ENCODE data around the gene RAB40C. TPM values are rescaled to one million over a fixed set of nuclear protein-coding genes. Genes with fewer than 3 reads are reported as not detected.

The RAB40C gene
- total RNA-seq, 1 donor from 2014 or later: 5.7 TPM

- H3K36me3 ChIP-seq (ENCODE audit: control insufficient read depth in 3 of 3, insufficient read depth in 3 of 3, low read length in 3 of 3): peaks cover 0 to 4% (median 0%) of the 10 kb centered on the region in 3 donors
- peak overlapping the region; percentile 92 to 99 (median 97) for H3K9ac ChIP-seq (ENCODE audit: low read depth in 1 of 3, low read length in 3 of 3)
- peak overlapping the region; percentile 94 for H3K27ac ChIP-seq (ENCODE audit: low read depth, low read length)
- H3K4me3 ChIP-seq (ENCODE audit: low read length in 3 of 3): peak overlapping the region; percentile 87 to 95 (median 91)
- peaks cover 0 to 4% (median 0%) of the 10 kb centered on the region in 3 donors for H3K27me3 ChIP-seq (ENCODE audit: control insufficient read depth in 3 of 3, insufficient read depth in 3 of 3, low read length in 3 of 3)
- H3K9me3 ChIP-seq (ENCODE audit: control insufficient read depth in 3 of 3, low read length in 3 of 3): no peaks in the 10 kb centered on the region
- H3K4me1 ChIP-seq (ENCODE audit: control insufficient read depth in 3 of 3, insufficient read depth in 3 of 3, low read length in 3 of 3): peaks cover 76 to 86% (median 77%) of the 10 kb centered on the region in 3 donors
Measured at GRCh38 chr16:590188-590814, 435 bp downstream of the RAB40C start.

- no peaks in the 10 kb centered on the region for H3K9me3 ChIP-seq (ENCODE audit: control insufficient read depth in 3 of 3, low read length in 3 of 3)
- H3K9ac ChIP-seq (ENCODE audit: low read depth in 1 of 3, low read length in 3 of 3): peak overlapping the region; percentile 92 to 99 (median 97)
- H3K4me3 ChIP-seq (ENCODE audit: low read length in 3 of 3): peak overlapping the region; percentile 87 to 95 (median 91)
- no peaks in the 10 kb centered on the region for H3K27me3 ChIP-seq (ENCODE audit: control insufficient read depth in 3 of 3, insufficient read depth in 3 of 3, low read length in 3 of 3)
- H3K36me3 ChIP-seq (ENCODE audit: control insufficient read depth in 3 of 3, insufficient read depth in 3 of 3, low read length in 3 of 3): peaks cover 0 to 4% (median 0%) of the 10 kb centered on the region in 3 donors
- H3K27ac ChIP-seq (ENCODE audit: low read depth, low read length): peak overlapping the region; percentile 94
- H3K4me1 ChIP-seq (ENCODE audit: control insufficient read depth in 3 of 3, insufficient read depth in 3 of 3, low read length in 3 of 3): peaks cover 74 to 86% (median 74%) of the 10 kb centered on the region in 3 donors
Measured at GRCh38 chr16:590815-591200, 942 bp downstream of the RAB40C start.

GRCh38 chr16:591231-591630, 1.4 kb downstream of the RAB40C start:
- H3K9ac ChIP-seq (ENCODE audit: low read depth in 1 of 3, low read length in 3 of 3): peak overlapping the region; percentile 92 to 99 (median 97)
- no peaks in the 10 kb centered on the region for H3K9me3 ChIP-seq (ENCODE audit: control insufficient read depth in 3 of 3, low read length in 3 of 3)
- no peaks in the 10 kb centered on the region for H3K27me3 ChIP-seq (ENCODE audit: control insufficient read depth in 3 of 3, insufficient read depth in 3 of 3, low read length in 3 of 3)
- peaks cover 74 to 86% (median 74%) of the 10 kb centered on the region in 3 donors for H3K4me1 ChIP-seq (ENCODE audit: control insufficient read depth in 3 of 3, insufficient read depth in 3 of 3, low read length in 3 of 3)
- H3K27ac ChIP-seq (ENCODE audit: low read depth, low read length): peak overlapping the region; percentile 94
- peaks cover 0 to 4% (median 0%) of the 10 kb centered on the region in 3 donors for H3K36me3 ChIP-seq (ENCODE audit: control insufficient read depth in 3 of 3, insufficient read depth in 3 of 3, low read length in 3 of 3)
- peak overlapping the region; percentile 87 to 95 (median 91) for H3K4me3 ChIP-seq (ENCODE audit: low read length in 3 of 3)

DNA sequence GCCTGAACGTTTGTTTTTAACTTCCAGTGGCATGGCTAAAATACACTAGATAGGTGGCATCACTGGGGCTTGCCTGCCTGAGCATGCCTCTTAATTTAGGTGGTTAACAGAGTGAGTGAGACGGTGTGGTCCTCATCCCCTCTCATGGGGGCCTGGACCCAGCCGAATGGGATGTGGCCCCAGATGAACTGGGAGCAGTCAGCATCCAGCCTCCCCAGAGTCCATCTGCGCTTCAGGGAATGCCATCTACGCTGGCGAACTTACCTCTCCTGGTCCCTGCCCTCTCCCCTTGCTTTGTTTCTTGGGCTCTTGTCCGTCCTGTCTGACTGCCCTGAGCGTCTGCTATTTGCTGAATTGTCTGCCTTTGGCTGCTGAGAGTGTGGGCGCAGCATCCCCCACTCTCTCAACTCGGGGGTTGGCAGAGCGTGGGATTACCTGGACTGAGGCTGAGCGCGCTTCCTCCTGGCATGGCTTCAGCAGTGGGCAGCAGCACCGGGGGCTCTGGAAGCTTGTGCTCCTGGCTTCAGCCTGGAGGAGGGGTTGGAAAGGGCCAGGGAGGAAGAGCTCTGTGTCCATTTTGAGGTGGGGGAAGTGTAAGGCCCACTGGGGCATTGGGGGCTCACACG, 2.1 kb downstream of the RAB40C start:
- no peaks in the 10 kb centered on the region for H3K27me3 ChIP-seq (ENCODE audit: control insufficient read depth in 3 of 3, insufficient read depth in 3 of 3, low read length in 3 of 3)
- H3K9ac ChIP-seq (ENCODE audit: low read depth in 1 of 3, low read length in 3 of 3): peak overlapping the region; percentile 74 to 97 (median 74)
- H3K4me1 ChIP-seq (ENCODE audit: control insufficient read depth in 3 of 3, insufficient read depth in 3 of 3, low read length in 3 of 3): peaks cover 68 to 84% (median 71%) of the 10 kb centered on the region in 3 donors
- peak overlapping the region; percentile 94 for H3K27ac ChIP-seq (ENCODE audit: low read depth, low read length)
- peak overlapping the region in 2 of 3 donors; percentile 49 to 65 for H3K4me3 ChIP-seq (ENCODE audit: low read length in 3 of 3)
- H3K9me3 ChIP-seq (ENCODE audit: control insufficient read depth in 3 of 3, low read length in 3 of 3): no peaks in the 10 kb centered on the region
- H3K36me3 ChIP-seq (ENCODE audit: control insufficient read depth in 3 of 3, insufficient read depth in 3 of 3, low read length in 3 of 3): peaks cover 4 to 5% (median 4%) of the 10 kb centered on the region in 3 donors

DNA sequence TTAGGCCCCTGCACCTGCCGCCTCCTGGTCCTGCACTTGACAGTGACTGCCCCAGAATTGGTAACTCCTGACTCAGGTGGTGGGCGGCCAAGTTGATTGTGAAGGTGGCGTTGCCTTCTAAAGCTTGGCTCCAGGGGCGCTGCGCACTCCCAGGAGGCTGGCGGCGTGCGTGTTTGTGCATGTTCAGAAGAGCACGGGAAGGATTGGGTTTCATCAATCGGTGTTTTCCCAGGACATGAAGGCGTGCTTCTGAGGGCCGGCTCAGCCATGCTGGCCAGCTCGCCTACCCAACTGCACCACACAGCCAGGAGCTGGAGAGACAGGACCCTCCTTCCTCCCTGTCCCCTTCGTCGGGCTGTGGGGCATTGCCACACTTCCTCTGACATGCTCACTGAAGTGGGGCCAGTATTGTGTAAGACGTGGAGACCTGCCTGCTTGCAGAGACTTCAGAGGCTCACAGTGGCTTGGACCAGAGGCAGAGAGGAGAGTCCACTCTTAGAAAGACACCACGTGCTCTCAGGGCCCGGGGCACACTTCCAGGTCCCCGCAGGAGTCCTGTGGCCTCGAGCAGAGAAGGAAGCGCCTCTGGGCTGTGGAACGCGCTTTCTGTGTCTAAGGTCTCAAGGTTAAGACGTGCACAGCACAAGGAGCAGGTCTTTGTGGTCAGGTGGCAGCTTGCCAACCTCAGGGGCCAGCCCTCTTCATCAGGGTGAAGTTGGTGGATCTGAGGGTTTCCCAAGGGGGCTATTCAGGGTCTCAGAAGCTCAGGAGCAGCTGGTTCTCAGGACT, 2.8 kb downstream of the RAB40C start:
- peak overlapping the region; percentile 74 to 97 (median 74) for H3K9ac ChIP-seq (ENCODE audit: low read depth in 1 of 3, low read length in 3 of 3)
- peaks cover 61 to 77% (median 65%) of the 10 kb centered on the region in 3 donors for H3K4me1 ChIP-seq (ENCODE audit: control insufficient read depth in 3 of 3, insufficient read depth in 3 of 3, low read length in 3 of 3)
- H3K4me3 ChIP-seq (ENCODE audit: low read length in 3 of 3): peak overlapping the region; percentile 41 to 65 (median 49)
- H3K27ac ChIP-seq (ENCODE audit: low read depth, low read length): peak overlapping the region; percentile 94
- no peaks in the 10 kb centered on the region for H3K27me3 ChIP-seq (ENCODE audit: control insufficient read depth in 3 of 3, insufficient read depth in 3 of 3, low read length in 3 of 3)
- H3K9me3 ChIP-seq (ENCODE audit: control insufficient read depth in 3 of 3, low read length in 3 of 3): no peaks in the 10 kb centered on the region
- H3K36me3 ChIP-seq (ENCODE audit: control insufficient read depth in 3 of 3, insufficient read depth in 3 of 3, low read length in 3 of 3): peaks cover 4 to 7% (median 4%) of the 10 kb centered on the region in 3 donors

- Histone ChIP-seq H3K27ac (ENCODE audit: low read depth, low read length) (peak overlapping the region; percentile 94), H3K27me3 (ENCODE audit: control insufficient read depth in 3 of 3, insufficient read depth in 3 of 3, low read length in 3 of 3) (no peaks in the 10 kb centered on the region), H3K4me1 (ENCODE audit: control insufficient read depth in 3 of 3, insufficient read depth in 3 of 3, low read length in 3 of 3) (peaks cover 54 to 70% (median 58%) of the 10 kb centered on the region in 3 donors), H3K9ac (ENCODE audit: low read depth in 1 of 3, low read length in 3 of 3) (peak overlapping the region; percentile 67 to 78 (median 74)), H3K9me3 (ENCODE audit: control insufficient read depth in 3 of 3, low read length in 3 of 3) (no peaks in the 10 kb centered on the region), H3K36me3 (ENCODE audit: control insufficient read depth in 3 of 3, insufficient read depth in 3 of 3, low read length in 3 of 3) (peaks cover 4 to 7% (median 4%) of the 10 kb centered on the region in 3 donors), H3K4me3 (ENCODE audit: low read length in 3 of 3) (peak overlapping the region in 2 of 3 donors; percentile 24 to 65)
Measured at GRCh38 chr16:593406-593805, 3.5 kb downstream of the RAB40C start.

DNA sequence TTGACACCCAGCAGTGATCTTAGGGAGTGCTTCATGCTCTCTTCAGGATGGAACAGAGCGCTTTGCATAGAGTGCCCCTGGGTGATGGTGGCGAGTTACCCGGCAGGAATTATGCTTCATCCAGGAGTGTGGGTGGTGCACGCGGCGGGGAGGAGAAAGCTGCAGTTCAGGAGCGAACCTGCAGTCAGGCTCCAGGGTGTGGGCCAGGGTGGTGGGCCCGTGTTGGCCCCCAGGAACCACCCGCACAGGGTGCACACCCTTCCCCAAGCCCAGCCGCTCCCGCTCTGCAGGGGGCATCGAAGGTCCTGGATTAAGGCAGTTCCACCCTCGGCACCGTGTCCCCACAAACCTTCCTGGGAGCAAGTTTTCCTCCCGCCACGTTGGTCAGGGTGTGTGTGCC, 3.9 kb downstream of the RAB40C start:
- H3K9me3 ChIP-seq (ENCODE audit: control insufficient read depth in 3 of 3, low read length in 3 of 3): no peaks in the 10 kb centered on the region
- H3K4me3 ChIP-seq (ENCODE audit: low read length in 3 of 3): peak overlapping the region in 2 of 3 donors; percentile 24 to 65
- H3K27ac ChIP-seq (ENCODE audit: low read depth, low read length): peak overlapping the region; percentile 94
- peaks cover 4 to 7% (median 7%) of the 10 kb centered on the region in 3 donors for H3K36me3 ChIP-seq (ENCODE audit: control insufficient read depth in 3 of 3, insufficient read depth in 3 of 3, low read length in 3 of 3)
- peaks cover 54 to 67% (median 57%) of the 10 kb centered on the region in 3 donors for H3K4me1 ChIP-seq (ENCODE audit: control insufficient read depth in 3 of 3, insufficient read depth in 3 of 3, low read length in 3 of 3)
- no peaks in the 10 kb centered on the region for H3K27me3 ChIP-seq (ENCODE audit: control insufficient read depth in 3 of 3, insufficient read depth in 3 of 3, low read length in 3 of 3)
- peak overlapping the region; percentile 67 to 78 (median 74) for H3K9ac ChIP-seq (ENCODE audit: low read depth in 1 of 3, low read length in 3 of 3)

DNA sequence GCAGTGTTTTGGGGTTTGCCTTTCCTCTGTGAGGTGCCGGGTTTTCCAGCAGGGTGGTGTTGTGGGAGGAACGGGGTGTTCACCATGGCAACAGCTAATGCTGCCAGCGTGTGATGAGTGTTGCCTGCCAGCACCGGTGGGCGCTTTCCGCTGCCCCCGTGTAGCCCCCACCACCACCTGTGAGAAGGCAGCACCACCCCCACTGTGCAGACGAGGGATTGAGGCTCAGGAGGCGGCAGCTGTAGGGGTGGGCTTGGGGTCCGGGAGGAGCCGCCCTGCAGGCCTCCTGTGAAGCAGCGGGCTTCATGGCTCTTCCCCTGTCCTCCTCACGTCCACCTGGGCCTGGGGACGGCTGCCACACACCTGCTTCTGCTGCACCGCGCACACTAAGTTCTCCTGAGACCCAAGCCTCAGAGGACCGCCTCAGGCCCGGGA, 5.2 kb downstream of the RAB40C start:
- no peak overlapping the region for H3K27ac ChIP-seq (ENCODE audit: low read depth, low read length)
- H3K27me3 ChIP-seq (ENCODE audit: control insufficient read depth in 3 of 3, insufficient read depth in 3 of 3, low read length in 3 of 3): no peaks in the 10 kb centered on the region
- H3K4me1 ChIP-seq (ENCODE audit: control insufficient read depth in 3 of 3, insufficient read depth in 3 of 3, low read length in 3 of 3): peaks cover 54 to 67% (median 57%) of the 10 kb centered on the region in 3 donors
- H3K9me3 ChIP-seq (ENCODE audit: control insufficient read depth in 3 of 3, low read length in 3 of 3): no peaks in the 10 kb centered on the region
- peak overlapping the region in 1 of 3 donors; percentile 45 for H3K9ac ChIP-seq (ENCODE audit: low read depth in 1 of 3, low read length in 3 of 3)
- peaks cover 7 to 12% (median 12%) of the 10 kb centered on the region in 3 donors for H3K36me3 ChIP-seq (ENCODE audit: control insufficient read depth in 3 of 3, insufficient read depth in 3 of 3, low read length in 3 of 3)
- no peak overlapping the region for H3K4me3 ChIP-seq (ENCODE audit: low read length in 3 of 3)

- no peak overlapping the region for H3K4me3 ChIP-seq (ENCODE audit: low read length in 3 of 3)
- H3K4me1 ChIP-seq (ENCODE audit: control insufficient read depth in 3 of 3, insufficient read depth in 3 of 3, low read length in 3 of 3): peaks cover 48 to 56% (median 50%) of the 10 kb centered on the region in 3 donors
- H3K36me3 ChIP-seq (ENCODE audit: control insufficient read depth in 3 of 3, insufficient read depth in 3 of 3, low read length in 3 of 3): peaks cover 6 to 17% (median 12%) of the 10 kb centered on the region in 3 donors
- no peak overlapping the region for H3K27ac ChIP-seq (ENCODE audit: low read depth, low read length)
- peak overlapping the region in 1 of 3 donors; percentile 50 for H3K9ac ChIP-seq (ENCODE audit: low read depth in 1 of 3, low read length in 3 of 3)
- no peaks in the 10 kb centered on the region for H3K9me3 ChIP-seq (ENCODE audit: control insufficient read depth in 3 of 3, low read length in 3 of 3)
- no peaks in the 10 kb centered on the region for H3K27me3 ChIP-seq (ENCODE audit: control insufficient read depth in 3 of 3, insufficient read depth in 3 of 3, low read length in 3 of 3)
Measured at GRCh38 chr16:595942-596735, 6.3 kb downstream of the RAB40C start.
